ENCODE measurements around the gene PCDHB1.
"Not testable (repeated sequence)": the region's sequence is repeated elsewhere in the genome, so short reads cannot be mapped to it uniquely, and the experiment has no call there.

Gene PCDHB1

DNA sequence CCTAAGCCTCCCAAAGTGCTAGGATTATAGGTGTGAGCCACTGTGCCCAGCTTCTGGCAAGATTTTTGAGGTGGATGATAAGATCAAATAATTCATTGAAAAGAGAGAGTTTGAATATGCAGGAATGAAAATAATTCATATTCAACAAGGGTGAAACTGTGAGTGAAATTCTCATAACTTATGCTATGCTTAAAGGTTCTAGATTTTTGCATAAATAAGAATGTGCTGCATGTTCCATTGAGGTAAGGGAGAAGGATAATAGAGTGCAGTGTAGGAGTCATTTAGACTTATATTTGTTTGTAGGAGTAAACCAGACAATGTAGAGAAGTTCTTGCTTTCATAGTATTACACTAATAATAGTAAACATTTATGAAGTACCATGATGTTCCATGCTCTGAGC is 31.1 kb downstream of the PCDHB1 start:
- no peak for DNase-seq

DNA sequence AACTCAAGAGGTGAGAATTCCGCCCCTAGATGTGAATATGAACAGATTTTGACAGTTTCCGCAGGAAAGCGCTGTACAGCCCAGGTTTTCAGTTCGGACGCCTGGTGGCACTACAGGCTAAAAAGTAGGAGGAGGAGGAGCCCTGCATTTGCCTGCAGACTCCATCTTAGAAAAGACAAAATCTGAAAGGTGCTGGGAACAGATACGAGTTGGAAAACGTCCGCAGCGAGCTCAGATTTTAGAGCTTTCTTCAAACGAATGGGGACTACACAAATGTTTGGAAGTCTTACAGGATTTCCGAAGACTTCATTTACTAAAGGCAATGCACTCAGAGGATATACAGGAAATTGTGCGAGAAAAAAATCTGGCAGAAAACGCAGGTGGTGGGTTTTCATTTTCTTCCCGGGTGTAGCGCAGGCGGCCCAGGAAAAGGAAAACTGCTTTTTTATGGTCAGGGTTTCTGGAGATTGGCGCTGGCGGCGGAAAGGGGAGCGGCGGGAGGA is 33.4 kb downstream of the PCDHB1 start:
- peak; percentile 13 to 31 for DNase-seq

DNA sequence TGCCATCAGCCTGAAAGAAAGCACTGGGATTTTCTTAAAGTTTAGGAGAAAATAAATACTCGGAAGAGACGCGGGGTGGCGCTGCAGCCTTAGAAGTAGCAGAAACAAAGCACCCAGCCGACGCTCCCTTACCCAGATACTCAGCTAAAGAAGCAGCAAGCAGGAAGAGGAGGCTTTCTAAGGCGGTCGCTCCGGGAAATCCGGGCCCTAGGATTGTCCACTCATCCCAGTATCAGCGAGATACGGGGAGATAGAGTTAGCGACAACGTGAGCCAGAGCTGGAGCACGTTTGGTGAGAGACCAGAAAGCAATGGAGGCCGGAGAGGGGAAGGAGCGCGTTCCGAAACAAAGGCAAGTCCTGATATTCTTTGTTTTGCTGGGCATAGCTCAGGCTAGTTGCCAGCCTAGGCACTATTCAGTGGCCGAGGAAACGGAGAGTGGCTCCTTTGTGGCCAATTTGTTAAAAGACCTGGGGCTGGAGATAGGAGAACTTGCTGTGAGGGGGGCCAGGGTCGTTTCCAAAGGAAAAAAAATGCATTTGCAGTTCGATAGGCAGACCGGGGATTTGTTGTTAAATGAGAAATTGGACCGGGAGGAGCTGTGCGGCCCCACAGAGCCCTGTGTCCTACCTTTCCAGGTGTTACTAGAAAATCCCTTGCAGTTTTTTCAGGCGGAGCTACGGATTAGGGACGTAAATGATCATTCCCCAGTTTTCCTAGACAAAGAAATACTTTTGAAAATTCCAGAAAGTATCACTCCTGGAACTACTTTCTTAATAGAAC is 43.5 kb downstream of the PCDHB1 start, which contains the start of gene PCDHB2:
Gene PCDHB2, plus strand, starts transcription at position 135 of the 782 bp plus-strand sequence. Its CDS starts 176 bp downstream, at position 311.
- DNase-seq = peak; percentile 54 to 77

DNA sequence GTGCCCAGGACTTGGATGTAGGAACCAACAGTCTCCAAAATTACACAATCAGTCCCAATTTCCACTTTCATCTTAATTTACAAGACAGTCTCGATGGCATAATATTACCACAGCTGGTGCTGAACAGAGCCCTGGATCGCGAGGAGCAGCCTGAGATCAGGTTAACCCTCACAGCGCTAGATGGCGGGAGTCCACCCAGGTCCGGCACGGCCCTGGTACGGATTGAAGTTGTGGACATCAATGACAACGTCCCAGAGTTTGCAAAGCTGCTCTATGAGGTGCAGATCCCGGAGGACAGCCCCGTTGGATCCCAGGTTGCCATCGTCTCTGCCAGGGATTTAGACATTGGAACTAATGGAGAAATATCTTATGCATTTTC is 44.1 kb downstream of the PCDHB1 start:
- DNase-seq = no peak

DNA sequence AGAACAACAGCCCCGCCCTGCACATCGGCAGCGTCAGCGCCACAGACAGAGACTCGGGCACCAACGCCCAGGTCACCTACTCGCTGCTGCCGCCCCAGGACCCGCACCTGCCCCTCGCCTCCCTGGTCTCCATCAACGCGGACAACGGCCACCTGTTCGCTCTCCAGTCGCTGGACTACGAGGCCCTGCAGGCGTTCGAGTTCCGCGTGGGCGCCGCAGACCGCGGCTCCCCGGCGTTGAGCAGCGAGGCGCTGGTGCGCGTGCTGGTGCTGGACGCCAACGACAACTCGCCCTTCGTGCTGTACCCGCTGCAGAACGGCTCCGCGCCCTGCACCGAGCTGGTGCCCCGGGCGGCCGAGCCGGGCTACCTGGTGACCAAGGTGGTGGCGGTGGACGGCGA is 45.0 kb downstream of the PCDHB1 start:
- not testable (repeated sequence) for DNase-seq

DNA sequence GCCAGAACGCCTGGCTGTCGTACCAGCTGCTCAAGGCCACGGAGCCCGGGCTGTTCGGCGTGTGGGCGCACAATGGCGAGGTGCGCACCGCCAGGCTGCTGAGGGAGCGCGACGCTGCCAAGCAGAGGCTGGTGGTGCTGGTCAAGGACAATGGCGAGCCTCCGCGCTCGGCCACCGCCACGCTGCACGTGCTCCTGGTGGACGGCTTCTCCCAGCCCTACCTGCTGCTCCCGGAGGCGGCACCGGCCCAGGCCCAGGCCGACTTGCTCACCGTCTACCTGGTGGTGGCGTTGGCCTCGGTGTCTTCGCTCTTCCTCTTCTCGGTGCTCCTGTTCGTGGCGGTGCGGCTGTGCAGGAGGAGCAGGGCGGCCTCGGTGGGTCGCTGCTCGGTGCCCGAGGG is 45.4 kb downstream of the PCDHB1 start:
- DNase-seq = not testable (repeated sequence)

DNA sequence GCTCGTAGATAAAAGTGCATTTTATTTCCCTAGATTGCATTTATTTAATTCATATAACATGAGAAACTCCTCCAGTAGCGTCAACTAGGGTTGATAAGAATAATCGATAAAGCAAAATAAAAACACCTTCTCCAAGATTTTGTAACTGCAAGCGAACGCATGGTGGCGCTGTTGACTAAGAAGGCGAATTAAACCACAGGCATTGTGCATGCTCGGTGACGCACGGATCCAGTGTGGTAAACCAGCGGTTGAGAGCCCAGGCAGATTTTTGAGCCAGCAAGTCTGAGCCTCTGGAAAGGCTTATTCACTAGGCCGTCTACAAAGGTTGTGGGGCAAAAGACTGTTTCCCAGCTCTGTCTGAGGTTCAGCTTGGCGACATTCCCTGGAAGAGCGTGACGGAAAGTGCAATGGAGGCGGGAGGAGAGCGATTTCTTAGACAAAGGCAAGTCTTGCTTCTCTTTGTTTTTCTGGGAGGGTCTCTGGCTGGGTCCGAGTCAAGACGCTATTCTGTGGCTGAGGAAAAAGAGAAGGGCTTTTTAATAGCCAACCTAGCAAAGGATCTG is 49.1 kb downstream of the PCDHB1 start, which contains the start of gene PCDHB3:
Gene PCDHB3, plus strand, starts transcription at position 231 of the 563 bp plus-strand sequence. Its CDS starts 177 bp downstream, at position 408.
- DNase-seq = no peak

DNA sequence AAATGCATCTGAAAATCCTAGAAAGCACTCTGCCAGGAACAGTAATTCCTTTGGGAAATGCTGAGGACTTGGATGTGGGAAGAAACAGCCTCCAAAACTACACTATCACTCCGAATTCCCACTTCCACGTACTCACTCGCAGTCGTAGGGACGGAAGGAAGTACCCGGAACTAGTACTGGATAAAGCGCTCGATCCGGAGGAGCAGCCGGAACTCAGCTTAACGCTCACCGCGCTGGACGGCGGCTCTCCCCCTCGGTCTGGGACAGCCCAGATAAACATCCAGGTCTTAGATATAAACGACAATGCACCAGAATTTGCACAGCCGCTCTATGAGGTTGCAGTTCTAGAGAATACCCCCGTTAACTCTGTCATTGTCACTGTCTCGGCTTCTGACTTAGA is 49.9 kb downstream of the PCDHB1 start:
- no peak for DNase-seq

DNA sequence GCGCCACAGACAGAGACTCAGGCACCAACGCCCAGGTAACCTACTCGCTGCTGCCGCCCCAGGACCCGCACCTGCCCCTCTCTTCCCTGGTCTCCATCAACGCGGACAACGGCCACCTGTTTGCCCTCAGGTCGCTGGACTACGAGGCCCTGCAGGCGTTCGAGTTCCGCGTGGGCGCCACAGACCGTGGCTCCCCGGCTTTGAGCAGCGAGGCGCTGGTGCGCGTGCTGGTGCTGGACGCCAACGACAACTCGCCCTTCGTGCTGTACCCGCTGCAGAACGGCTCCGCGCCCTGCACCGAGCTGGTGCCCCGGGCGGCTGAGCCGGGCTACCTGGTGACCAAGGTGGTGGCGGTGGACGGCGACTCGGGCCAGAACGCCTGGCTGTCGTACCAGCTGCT is 50.9 kb downstream of the PCDHB1 start:
- DNase-seq = not testable (repeated sequence)

DNA sequence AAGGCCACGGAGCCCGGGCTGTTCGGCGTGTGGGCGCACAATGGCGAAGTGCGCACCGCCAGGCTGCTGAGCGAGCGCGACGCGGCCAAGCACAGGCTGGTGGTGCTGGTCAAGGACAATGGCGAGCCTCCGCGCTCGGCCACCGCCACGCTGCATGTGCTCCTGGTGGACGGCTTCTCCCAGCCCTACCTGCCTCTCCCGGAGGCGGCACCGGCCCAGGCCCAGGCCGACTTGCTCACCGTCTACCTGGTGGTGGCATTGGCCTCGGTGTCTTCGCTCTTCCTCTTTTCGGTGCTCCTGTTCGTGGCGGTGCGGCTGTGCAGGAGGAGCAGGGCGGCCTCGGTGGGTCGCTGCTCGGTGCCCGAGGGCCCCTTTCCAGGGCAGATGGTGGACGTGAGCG is 51.3 kb downstream of the PCDHB1 start:
- not testable (repeated sequence) for DNase-seq

DNA sequence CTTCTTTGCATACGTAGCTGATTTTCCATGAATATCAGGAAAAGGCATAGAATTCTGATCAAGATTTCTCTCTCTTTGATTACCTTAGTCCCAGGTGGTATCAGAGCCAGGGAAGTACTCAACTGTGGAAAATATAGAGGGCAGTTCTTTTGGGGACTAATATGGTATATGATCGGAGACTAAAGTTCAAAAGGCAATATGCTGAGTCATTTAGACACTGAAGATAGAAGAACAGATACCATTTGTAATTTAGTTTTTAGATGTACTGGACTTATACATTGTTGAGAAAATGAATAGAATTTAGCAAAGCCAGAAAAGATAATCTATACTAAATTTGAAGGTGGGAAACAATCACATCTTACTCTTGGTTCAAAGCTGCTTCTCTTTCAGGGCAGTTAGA is 54.2 kb downstream of the PCDHB1 start:
- DNase-seq = no peak

All from NCI-H524 (cell line).